ENCODE results near the gene ARSD.

DNA sequence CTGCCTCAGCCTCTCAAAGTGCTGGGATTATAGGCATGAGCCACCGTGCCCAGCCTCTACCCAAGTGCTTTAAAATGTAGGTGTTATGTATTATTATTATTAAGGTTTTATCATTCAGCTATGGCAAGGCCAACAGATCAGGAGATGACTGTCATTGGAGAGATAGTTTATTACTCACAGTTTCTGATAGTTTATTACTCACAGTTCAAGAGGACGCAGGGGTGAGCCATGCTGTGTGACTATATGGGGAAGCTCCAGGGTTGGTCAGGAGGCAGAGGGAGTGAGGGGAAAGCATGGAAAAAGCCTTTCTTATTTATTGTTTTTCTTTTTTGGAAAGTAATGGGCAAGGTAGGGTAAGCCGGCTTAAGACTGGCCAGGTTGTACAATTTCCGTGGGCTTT lies 25.4 kb upstream of the ARSD start:
- TF ChIP-seq, protein P1, sequence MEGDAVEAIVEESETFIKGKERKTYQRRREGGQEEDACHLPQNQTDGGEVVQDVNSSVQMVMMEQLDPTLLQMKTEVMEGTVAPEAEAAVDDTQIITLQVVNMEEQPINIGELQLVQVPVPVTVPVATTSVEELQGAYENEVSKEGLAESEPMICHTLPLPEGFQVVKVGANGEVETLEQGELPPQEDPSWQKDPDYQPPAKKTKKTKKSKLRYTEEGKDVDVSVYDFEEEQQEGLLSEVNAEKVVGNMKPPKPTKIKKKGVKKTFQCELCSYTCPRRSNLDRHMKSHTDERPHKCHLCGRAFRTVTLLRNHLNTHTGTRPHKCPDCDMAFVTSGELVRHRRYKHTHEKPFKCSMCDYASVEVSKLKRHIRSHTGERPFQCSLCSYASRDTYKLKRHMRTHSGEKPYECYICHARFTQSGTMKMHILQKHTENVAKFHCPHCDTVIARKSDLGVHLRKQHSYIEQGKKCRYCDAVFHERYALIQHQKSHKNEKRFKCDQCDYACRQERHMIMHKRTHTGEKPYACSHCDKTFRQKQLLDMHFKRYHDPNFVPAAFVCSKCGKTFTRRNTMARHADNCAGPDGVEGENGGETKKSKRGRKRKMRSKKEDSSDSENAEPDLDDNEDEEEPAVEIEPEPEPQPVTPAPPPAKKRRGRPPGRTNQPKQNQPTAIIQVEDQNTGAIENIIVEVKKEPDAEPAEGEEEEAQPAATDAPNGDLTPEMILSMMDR (IDR thresholded peaks at IDR 0.05): no peak
- TF ChIP-seq SIN3A (IDR thresholded peaks at IDR 0.05; ENCODE audit: borderline replicate concordance, low read depth, low read length): no peak
- TF ChIP-seq RAD21 (IDR thresholded peaks at IDR 0.05; ENCODE audit: low read length): no peak
- TF ChIP-seq MXI1 (IDR thresholded peaks at IDR 0.05; ENCODE audit: low read depth, low read length): no peak

Data from SK-N-SH (cell line).